Mesendoderm (in vitro differentiated cells): Measurements from ENCODE around the gene METTL4.

ENCODE experiments used
- DNase-seq: peaks from one replicate; pipeline ENCODE4 v3.0.0; 2013
- H2AK5ac ChIP-seq: 2 replicates; pipeline ENCODE4 v1.6.1; 2013; ENCODE audit warnings: low read length, inconsistent platforms
- H2BK120ac ChIP-seq: 2 replicates; pipeline ENCODE4 v1.6.1; 2013; ENCODE audit warnings: low read depth, mild to moderate bottlenecking, low read length, moderate library complexity, mixed read lengths
- H2BK15ac ChIP-seq: replicated peaks from 2 replicates; pipeline ENCODE4 v1.6.1; 2013; ENCODE audit warnings: low read depth, mild to moderate bottlenecking, moderate library complexity
- H2BK5ac ChIP-seq: 2 replicates; pipeline ENCODE4 v1.6.1; 2013; ENCODE audit warnings: low read length, inconsistent platforms
- H3K18ac ChIP-seq: 2 replicates; pipeline ENCODE4 v1.6.1; 2013; ENCODE audit warnings: mild to moderate bottlenecking, low read length, mixed read lengths
- H3K23ac ChIP-seq: one replicate; pipeline ENCODE4 v1.6.1; 2013; ENCODE audit warnings: low read length
- H3K27ac ChIP-seq: 2 replicates; pipeline ENCODE4 v1.5.1; 2013; ENCODE audit warnings: low read depth, mild to moderate bottlenecking, inconsistent platforms, low read length, moderate library complexity
- H3K27me3 ChIP-seq: 2 replicates; pipeline ENCODE4 v1.6.1; 2013; ENCODE audit warnings: low read length, control low read depth, mild to moderate bottlenecking, inconsistent platforms; ENCODE audit not compliant: insufficient read depth, poor library complexity
- H3K36me3 ChIP-seq: 2 replicates; pipeline ENCODE4 v1.6.1; 2013; ENCODE audit warnings: low read length, inconsistent platforms; ENCODE audit not compliant: control insufficient read depth, insufficient read depth
- H3K4ac ChIP-seq: one replicate; pipeline ENCODE4 v1.6.1; 2013; ENCODE audit warnings: low read depth, mild to moderate bottlenecking, low read length, moderate library complexity
- H3K4me1 ChIP-seq: 2 replicates; pipeline ENCODE4 v1.6.1; 2013; ENCODE audit warnings: low read depth, low read length, inconsistent platforms; ENCODE audit not compliant: control insufficient read depth
- H3K4me2 ChIP-seq: 2 replicates; pipeline ENCODE4 v1.6.1; 2013; ENCODE audit warnings: low read length
- H3K4me3 ChIP-seq: 2 replicates; pipeline ENCODE4 v1.5.1; 2013; ENCODE audit warnings: mild to moderate bottlenecking, low read length
- H3K56ac ChIP-seq: one replicate; pipeline ENCODE4 v1.6.1; 2013; ENCODE audit warnings: low read length
- H3K79me1 ChIP-seq: 2 replicates; pipeline ENCODE4 v1.6.1; 2013; ENCODE audit warnings: low read length, inconsistent platforms
- H3K79me2 ChIP-seq: 2 replicates; pipeline ENCODE4 v1.6.1; 2013; ENCODE audit warnings: mild to moderate bottlenecking, low read length; ENCODE audit not compliant: control insufficient read depth, insufficient read depth
- H3K9ac ChIP-seq: 2 replicates; pipeline ENCODE4 v1.6.1; 2013; ENCODE audit warnings: low read length, inconsistent platforms
- H4K5ac ChIP-seq: one replicate; pipeline ENCODE4 v1.6.1; 2013; ENCODE audit warnings: low read length
- H4K8ac ChIP-seq: one replicate; pipeline ENCODE4 v1.6.1; 2013; ENCODE audit warnings: low read depth, mild to moderate bottlenecking, control low read depth, low read length, moderate library complexity
- WGBS: extraction: QIAGEN DNeasy Blood & Tissue Kit; methylation state at CpG from one replicate; pipeline ENCODE4 v1.1.7; 2013; ENCODE audit warnings: low lambda C conversion rate, missing lambda C conversion rate; ENCODE audit not compliant: insufficient coverage; ENCODE audit errors: extremely low coverage; 5-methylcytosine and 5-hydroxymethylcytosine counted together

METTL4 gene

GRCh38 chr18:2557536-2557935 lies 13.8 kb downstream of the METTL4 start:
- Histone ChIP-seq H3K23ac (no peak overlapping the region), H3K4me3 (no peak overlapping the region), H2BK5ac (no peak overlapping the region), H3K27me3 (no peaks in the 10 kb centered on the region), H3K4me1 (no peaks in the 10 kb centered on the region), H3K27ac (no peak overlapping the region), H2AK5ac (no peak overlapping the region), H2BK120ac (no peak overlapping the region), H3K4me2 (no peak overlapping the region), H4K5ac (no peak overlapping the region), H2BK15ac (no peak overlapping the region), H3K4ac (no peak overlapping the region), H3K36me3 (no peaks in the 10 kb centered on the region), H3K18ac (no peak overlapping the region), H3K56ac (no peak overlapping the region), H3K9ac (no peak overlapping the region), H3K79me1 (no peaks in the 10 kb centered on the region), H4K8ac (no peak overlapping the region), H3K79me2 (no peaks in the 10 kb centered on the region)
- no CpG with 5 or more reads among the region's 1 CpG for WGBS
- peak; percentile 10 for DNase-seq

- H4K8ac ChIP-seq, result no peak overlapping the region
- no peak overlapping the region for H3K23ac ChIP-seq
- no peaks in the 10 kb centered on the region for H3K27me3 ChIP-seq
- H3K36me3 ChIP-seq, result no peaks in the 10 kb centered on the region
- H3K4me3 ChIP-seq, result no peak overlapping the region
- DNase-seq, result peak; percentile 51
- no peak overlapping the region for H4K5ac ChIP-seq
- no peak overlapping the region for H2AK5ac ChIP-seq
- H2BK15ac ChIP-seq, result no peak overlapping the region
- no peak overlapping the region for H3K4ac ChIP-seq
- H3K79me1 ChIP-seq, result no peaks in the 10 kb centered on the region
- H3K4me1 ChIP-seq, result no peaks in the 10 kb centered on the region
- H3K56ac ChIP-seq, result no peak overlapping the region
- no peak overlapping the region for H3K18ac ChIP-seq
- H3K79me2 ChIP-seq, result no peaks in the 10 kb centered on the region
- WGBS, result no CpG with 5 or more reads among the region's 4 CpGs
- H2BK120ac ChIP-seq, result no peak overlapping the region
- H2BK5ac ChIP-seq, result no peak overlapping the region
- no peak overlapping the region for H3K27ac ChIP-seq
- H3K4me2 ChIP-seq, result no peak overlapping the region
- no peak overlapping the region for H3K9ac ChIP-seq
These were observed 15.4 kb downstream of the METTL4 start for GRCh38 chr18:2555895-2556294.

GRCh38 chr18:2554696-2555095 lies 16.6 kb downstream of the METTL4 start:
- no peak overlapping the region for H2AK5ac ChIP-seq
- no peak overlapping the region for H2BK120ac ChIP-seq
- no peak overlapping the region for H3K4me2 ChIP-seq
- no peak overlapping the region for H3K4ac ChIP-seq
- H3K79me1 ChIP-seq, result no peaks in the 10 kb centered on the region
- H3K56ac ChIP-seq, result no peak overlapping the region
- WGBS, result no CpG with 5 or more reads among the region's 4 CpGs
- no peak for DNase-seq
- no peak overlapping the region for H3K9ac ChIP-seq
- no peaks in the 10 kb centered on the region for H3K27me3 ChIP-seq
- H4K5ac ChIP-seq, result no peak overlapping the region
- H2BK15ac ChIP-seq, result no peak overlapping the region
- no peak overlapping the region for H3K4me3 ChIP-seq
- H3K36me3 ChIP-seq, result no peaks in the 10 kb centered on the region
- H2BK5ac ChIP-seq, result no peak overlapping the region
- H3K27ac ChIP-seq, result no peak overlapping the region
- H4K8ac ChIP-seq, result no peak overlapping the region
- H3K18ac ChIP-seq, result no peak overlapping the region
- no peaks in the 10 kb centered on the region for H3K79me2 ChIP-seq
- no peak overlapping the region for H3K23ac ChIP-seq
- H3K4me1 ChIP-seq, result no peaks in the 10 kb centered on the region

GRCh38 chr18:2551425-2551824 lies 19.9 kb downstream of the METTL4 start:
- no peak for DNase-seq
- WGBS, result no CpG with 5 or more reads among the region's 3 CpGs
- H4K8ac ChIP-seq, result no peak overlapping the region
- H3K27ac ChIP-seq, result no peak overlapping the region
- no peaks in the 10 kb centered on the region for H3K4me1 ChIP-seq
- no peak overlapping the region for H2BK5ac ChIP-seq
- no peak overlapping the region for H2AK5ac ChIP-seq
- H3K23ac ChIP-seq, result no peak overlapping the region
- no peaks in the 10 kb centered on the region for H3K79me1 ChIP-seq
- no peak overlapping the region for H3K4me2 ChIP-seq
- no peaks in the 10 kb centered on the region for H3K36me3 ChIP-seq
- H3K56ac ChIP-seq, result no peak overlapping the region
- H2BK15ac ChIP-seq, result no peak overlapping the region
- no peak overlapping the region for H4K5ac ChIP-seq
- H3K4ac ChIP-seq, result no peak overlapping the region
- H3K4me3 ChIP-seq, result no peak overlapping the region
- H3K27me3 ChIP-seq, result no peaks in the 10 kb centered on the region
- no peak overlapping the region for H2BK120ac ChIP-seq
- H3K18ac ChIP-seq, result no peak overlapping the region
- no peak overlapping the region for H3K9ac ChIP-seq
- no peaks in the 10 kb centered on the region for H3K79me2 ChIP-seq

- H3K79me2 ChIP-seq, result no peaks in the 10 kb centered on the region
- H3K56ac ChIP-seq, result no peak overlapping the region
- no peaks in the 10 kb centered on the region for H3K27me3 ChIP-seq
- H3K9ac ChIP-seq, result no peak overlapping the region
- H3K18ac ChIP-seq, result no peak overlapping the region
- H3K27ac ChIP-seq, result no peak overlapping the region
- no peak overlapping the region for H4K8ac ChIP-seq
- H2BK120ac ChIP-seq, result no peak overlapping the region
- DNase-seq, result no peak
- no peak overlapping the region for H3K4me3 ChIP-seq
- no peaks in the 10 kb centered on the region for H3K79me1 ChIP-seq
- no peak overlapping the region for H3K4me2 ChIP-seq
- H3K4ac ChIP-seq, result no peak overlapping the region
- no peak overlapping the region for H2BK15ac ChIP-seq
- H2AK5ac ChIP-seq, result no peak overlapping the region
- WGBS, result no CpG with 5 or more reads among the region's 2 CpGs
- H2BK5ac ChIP-seq, result no peak overlapping the region
- H4K5ac ChIP-seq, result no peak overlapping the region
- H3K23ac ChIP-seq, result no peak overlapping the region
- no peaks in the 10 kb centered on the region for H3K36me3 ChIP-seq
- H3K4me1 ChIP-seq, result no peaks in the 10 kb centered on the region
These were observed 21.8 kb downstream of the METTL4 start for GRCh38 chr18:2549462-2549861.

- H3K4me3 ChIP-seq, result no peak overlapping the region
- no peak overlapping the region for H3K18ac ChIP-seq
- H3K4me1 ChIP-seq, result no peaks in the 10 kb centered on the region
- H3K79me2 ChIP-seq, result no peaks in the 10 kb centered on the region
- no peaks in the 10 kb centered on the region for H3K36me3 ChIP-seq
- no peak overlapping the region for H2BK120ac ChIP-seq
- H3K27me3 ChIP-seq, result no peaks in the 10 kb centered on the region
- no peak overlapping the region for H3K27ac ChIP-seq
- no CpG with 5 or more reads among the region's 4 CpGs for WGBS
- peak overlapping the region; percentile 13 for H3K9ac ChIP-seq
- H3K4me2 ChIP-seq, result no peak overlapping the region
- H3K56ac ChIP-seq, result no peak overlapping the region
- no peak overlapping the region for H2BK15ac ChIP-seq
- no peak overlapping the region for H4K8ac ChIP-seq
- no peak overlapping the region for H2AK5ac ChIP-seq
- no peak overlapping the region for H3K23ac ChIP-seq
- no peak overlapping the region for H2BK5ac ChIP-seq
- DNase-seq, result peak; percentile 53
- no peak overlapping the region for H4K5ac ChIP-seq
- no peak overlapping the region for H3K4ac ChIP-seq
- H3K79me1 ChIP-seq, result no peaks in the 10 kb centered on the region
These were observed 23.7 kb downstream of the METTL4 start for GRCh38 chr18:2547477-2548087.
